ENCODE data around the gene ITM2A.

ITM2A gene

DNA sequence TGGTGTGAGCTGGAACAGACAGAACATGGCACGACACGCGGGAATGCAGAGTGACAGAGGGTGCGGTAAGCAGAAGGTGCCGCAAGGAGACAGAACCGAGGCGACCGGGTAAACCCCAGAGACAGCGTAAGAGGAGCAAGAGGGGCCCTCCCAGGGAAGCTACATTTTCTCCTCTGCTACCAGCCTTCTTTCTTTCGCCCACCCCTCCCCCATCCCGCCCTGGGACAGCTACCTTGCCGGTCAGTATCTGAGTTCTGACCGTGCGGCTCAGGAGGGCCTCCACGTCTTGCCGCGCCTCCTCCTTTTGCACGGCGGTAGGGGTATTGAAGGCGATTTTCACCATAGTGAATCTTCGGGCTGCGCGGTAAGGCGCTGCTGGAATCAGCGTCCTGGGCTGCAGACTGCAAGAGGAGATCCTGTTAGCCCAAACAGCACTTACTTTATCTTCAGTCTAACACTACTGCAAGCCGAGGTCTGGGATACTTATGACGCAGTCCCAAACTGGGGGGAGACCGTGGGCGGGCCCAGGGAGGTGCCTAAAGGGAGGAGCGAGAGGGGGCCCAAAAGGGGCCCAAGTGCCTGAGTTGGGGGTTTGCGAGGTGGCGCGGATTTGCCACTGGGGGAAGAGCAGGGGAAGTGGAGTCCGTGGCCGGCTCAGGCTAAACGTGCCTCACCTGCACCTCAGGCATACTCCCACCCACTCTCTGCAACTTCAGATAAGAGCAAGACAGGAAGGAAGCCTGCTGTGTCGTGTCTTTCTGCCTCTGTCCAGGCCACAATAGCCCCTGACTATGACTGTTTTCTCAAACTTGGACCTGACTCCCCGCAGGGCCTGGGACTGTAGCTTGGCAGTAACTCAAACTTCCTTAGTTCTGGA, at the start of gene ITM2A:
Gene ITM2A (minus strand): TSS at position 462 of the 877 bp plus-strand sequence. CDS start 119 bp downstream, at position 343.
- Mint-ChIP-seq H3K36me3 (ENCODE audit: low read depth) (peaks cover 11% of the 10 kb centered on the region), H3K9me3 (no peaks in the 10 kb centered on the region), H3K27ac (peak within 1 kb of the TSS; percentile 92), H3K27me3 (no peaks in the 10 kb centered on the region), H3K4me3 (peak within 1 kb of the TSS; percentile 93), H3K4me1 (ENCODE audit: low read depth) (peaks cover 37% of the 10 kb centered on the region)

DNA sequence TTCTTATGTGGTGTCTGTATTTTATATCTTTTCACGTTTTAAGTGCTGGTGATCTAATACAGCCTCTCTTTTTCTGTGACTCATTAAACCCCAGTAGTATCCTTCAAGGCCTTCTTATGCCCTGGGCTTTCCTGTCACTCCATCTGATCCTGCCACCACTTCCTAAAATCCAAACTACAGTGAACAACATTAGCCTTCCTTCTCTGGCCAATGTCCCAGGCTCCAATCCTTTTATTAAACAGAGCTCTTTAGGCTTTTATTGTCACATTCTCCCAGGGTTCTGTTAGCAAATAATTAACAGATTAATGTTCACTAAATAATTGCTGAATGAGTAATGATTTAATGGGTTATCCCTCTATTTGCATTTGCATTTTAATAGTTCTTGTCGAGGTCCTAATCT, 47.9 kb upstream of the ITM2A start:
- peaks cover 2% of the 10 kb centered on the region for H3K4me1 Mint-ChIP-seq (ENCODE audit: low read depth)
- H3K4me3 Mint-ChIP-seq, result no peak overlapping the region
- no peak overlapping the region for H3K27ac Mint-ChIP-seq
- no peaks in the 10 kb centered on the region for H3K27me3 Mint-ChIP-seq
- H3K9me3 Mint-ChIP-seq, result no peaks in the 10 kb centered on the region
- H3K36me3 Mint-ChIP-seq (ENCODE audit: low read depth), result no peaks in the 10 kb centered on the region

DNA sequence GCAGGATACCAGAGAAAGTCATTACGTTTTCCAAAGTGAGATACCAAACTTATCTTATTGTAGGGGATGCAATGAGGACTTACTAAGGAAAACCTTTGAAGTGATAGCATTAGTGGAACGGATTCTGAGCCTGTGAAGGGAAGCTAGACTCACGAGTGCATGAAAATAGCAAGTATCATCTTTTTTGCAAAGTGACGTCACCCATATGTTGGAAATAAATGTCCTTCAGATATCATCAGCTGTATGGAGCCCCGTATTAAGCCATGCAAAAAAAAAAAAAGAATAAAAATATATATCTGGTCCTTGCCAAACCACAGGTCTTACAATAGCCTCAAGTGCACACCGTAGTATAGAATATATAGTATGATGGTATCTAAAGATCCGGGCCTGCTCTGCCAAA, 46.8 kb upstream of the ITM2A start:
- H3K27me3 Mint-ChIP-seq, result no peaks in the 10 kb centered on the region
- H3K36me3 Mint-ChIP-seq (ENCODE audit: low read depth), result no peaks in the 10 kb centered on the region
- no peak overlapping the region for H3K27ac Mint-ChIP-seq
- no peaks in the 10 kb centered on the region for H3K9me3 Mint-ChIP-seq
- H3K4me1 Mint-ChIP-seq (ENCODE audit: low read depth), result peaks cover 13% of the 10 kb centered on the region
- no peak overlapping the region for H3K4me3 Mint-ChIP-seq

DNA sequence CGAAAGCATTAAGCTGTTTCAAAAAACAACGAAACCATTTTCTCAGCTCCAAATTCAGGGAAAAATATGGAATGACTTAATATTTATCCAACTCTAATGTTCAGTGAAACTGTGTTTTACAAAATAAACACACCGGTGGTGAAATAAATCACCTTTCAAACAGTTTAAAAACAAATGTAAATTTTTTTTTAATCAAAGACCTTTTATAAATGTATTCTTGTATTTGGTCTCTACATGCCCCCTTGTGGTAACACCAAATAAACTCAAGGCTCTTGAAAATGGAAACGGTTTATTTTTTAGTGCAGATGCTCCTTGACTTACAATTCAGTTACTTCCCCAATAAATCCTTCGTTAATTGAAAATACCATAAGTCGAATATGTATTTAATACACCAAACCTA, 45.8 kb upstream of the ITM2A start:
- H3K4me1 Mint-ChIP-seq (ENCODE audit: low read depth), result peaks cover 22% of the 10 kb centered on the region
- no peak overlapping the region for H3K27ac Mint-ChIP-seq
- H3K9me3 Mint-ChIP-seq, result no peaks in the 10 kb centered on the region
- H3K4me3 Mint-ChIP-seq, result peak overlapping the region; percentile 47
- H3K36me3 Mint-ChIP-seq (ENCODE audit: low read depth), result no peaks in the 10 kb centered on the region
- no peaks in the 10 kb centered on the region for H3K27me3 Mint-ChIP-seq

DNA sequence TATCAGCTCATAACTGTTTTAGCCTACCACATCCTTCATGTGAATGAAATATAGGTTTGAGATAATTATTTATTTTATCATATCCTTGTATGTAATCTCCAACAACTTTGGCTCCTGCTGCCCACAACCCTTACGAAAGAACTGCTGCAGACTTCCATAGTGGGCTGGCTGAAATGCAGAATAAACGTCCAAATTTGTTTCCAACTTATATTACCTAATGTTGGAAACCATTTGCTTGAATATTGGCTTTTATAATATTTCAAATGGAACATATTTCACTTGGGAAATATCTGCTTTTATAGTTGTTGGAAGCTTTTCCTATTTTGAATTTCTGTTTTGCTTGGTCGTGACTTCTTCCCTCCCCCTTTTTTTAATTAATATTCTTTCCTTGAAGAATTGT, 45.0 kb upstream of the ITM2A start:
- peaks cover 27% of the 10 kb centered on the region for H3K4me1 Mint-ChIP-seq (ENCODE audit: low read depth)
- no peak overlapping the region for H3K27ac Mint-ChIP-seq
- H3K9me3 Mint-ChIP-seq, result no peaks in the 10 kb centered on the region
- no peaks in the 10 kb centered on the region for H3K36me3 Mint-ChIP-seq (ENCODE audit: low read depth)
- no peaks in the 10 kb centered on the region for H3K27me3 Mint-ChIP-seq
- H3K4me3 Mint-ChIP-seq, result no peak overlapping the region

DNA sequence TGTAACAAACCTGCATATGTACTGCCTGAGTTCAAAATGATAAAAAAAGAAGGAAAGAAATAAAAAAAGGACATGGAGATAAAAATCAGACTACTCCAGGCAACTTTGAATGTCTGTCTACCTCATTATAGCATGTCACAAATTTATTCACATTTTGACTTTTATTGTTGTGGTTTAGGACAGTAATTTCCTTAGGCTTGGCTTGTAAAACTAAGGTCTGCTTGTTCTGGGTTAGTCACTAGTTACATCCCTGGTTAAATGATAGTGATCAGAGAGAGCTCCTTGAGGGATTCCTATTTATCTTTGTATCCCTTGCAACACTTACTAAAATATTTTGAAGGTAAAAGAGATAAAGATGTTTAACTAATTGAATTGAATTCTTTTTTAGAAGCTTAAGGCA, 42.5 kb upstream of the ITM2A start:
- Mint-ChIP-seq H3K4me3 (no peak overlapping the region), H3K9me3 (peaks cover 4% of the 10 kb centered on the region), H3K27ac (no peak overlapping the region), H3K4me1 (ENCODE audit: low read depth) (peaks cover 27% of the 10 kb centered on the region), H3K36me3 (ENCODE audit: low read depth) (no peaks in the 10 kb centered on the region), H3K27me3 (no peaks in the 10 kb centered on the region)

DNA sequence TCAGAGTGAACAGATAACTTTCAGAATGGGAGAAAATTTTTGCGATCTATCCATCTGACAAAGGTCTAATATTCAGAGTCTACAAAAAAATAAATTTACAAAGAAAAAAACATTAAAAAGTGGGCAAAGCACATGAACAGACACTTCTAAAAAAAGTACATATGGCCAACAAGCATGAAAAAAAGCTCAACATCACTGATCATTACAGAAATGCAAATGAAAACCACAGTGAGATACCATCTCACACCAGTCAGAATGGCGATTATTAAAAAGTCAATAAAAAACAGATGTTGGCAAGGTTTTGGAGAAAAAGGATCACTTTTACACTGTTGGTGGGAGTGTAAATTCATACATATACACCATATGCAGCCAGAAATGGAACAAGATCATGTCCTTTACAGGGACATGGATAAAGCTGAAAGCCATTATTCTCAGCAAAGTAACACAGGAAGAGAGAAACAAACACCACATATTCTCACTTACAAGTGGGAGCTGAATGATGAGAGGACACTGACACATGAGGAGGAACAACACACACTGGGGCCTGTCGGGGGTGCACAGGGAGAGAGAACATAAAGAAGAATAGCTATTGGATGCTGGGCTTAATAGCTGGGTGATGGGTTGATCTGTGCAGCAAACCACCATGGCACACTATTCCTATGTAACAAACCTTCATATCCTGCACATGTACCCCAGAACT, 41.6 kb upstream of the ITM2A start:
- Mint-ChIP-seq H3K27ac (peak overlapping the region; percentile 5), H3K9me3 (peaks cover 4% of the 10 kb centered on the region), H3K4me1 (ENCODE audit: low read depth) (peaks cover 27% of the 10 kb centered on the region), H3K36me3 (ENCODE audit: low read depth) (no peaks in the 10 kb centered on the region), H3K4me3 (no peak overlapping the region), H3K27me3 (no peaks in the 10 kb centered on the region)

DNA sequence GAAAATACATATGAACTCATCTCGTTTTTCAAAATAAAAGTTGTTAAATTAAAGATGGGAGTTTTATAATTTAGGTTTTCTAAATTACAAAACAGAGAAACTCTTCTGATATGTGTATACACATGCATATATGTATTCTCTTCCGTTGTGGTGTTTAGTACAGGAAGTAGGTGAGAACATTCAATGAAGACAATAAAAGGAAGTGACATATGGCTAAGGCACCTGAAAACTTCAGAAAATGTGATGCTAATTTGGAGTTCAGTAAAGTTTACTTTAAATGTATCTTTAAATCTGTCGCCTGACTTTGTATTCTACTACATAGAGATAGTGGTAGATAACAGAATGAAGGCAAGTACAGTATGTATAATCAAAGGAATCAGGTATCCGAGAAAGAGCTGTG, 33.5 kb upstream of the ITM2A start:
- H3K4me3 Mint-ChIP-seq, result no peak overlapping the region

DNA sequence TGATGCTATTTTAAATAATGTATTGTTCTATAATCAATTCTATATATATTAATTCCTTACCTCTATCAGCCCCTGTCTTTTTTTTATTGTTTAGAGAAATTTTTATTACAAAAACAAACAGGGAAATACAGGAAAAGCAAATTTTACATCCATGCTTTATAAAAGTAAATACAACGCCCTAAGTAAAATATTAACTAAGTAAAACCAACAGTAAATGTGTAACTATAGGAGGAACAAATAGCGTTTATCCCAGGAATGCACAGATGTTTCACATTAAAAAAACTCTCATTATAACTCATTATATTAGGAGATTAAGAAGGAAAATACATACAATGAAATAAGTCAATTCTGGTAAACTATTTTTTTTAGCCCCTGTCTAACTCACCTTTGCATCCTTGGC, 8.2 kb upstream of the ITM2A start:
- Mint-ChIP-seq H3K9me3 (no peaks in the 10 kb centered on the region), H3K27ac (no peak overlapping the region), H3K4me1 (ENCODE audit: low read depth) (peaks cover 6% of the 10 kb centered on the region), H3K27me3 (no peaks in the 10 kb centered on the region), H3K4me3 (no peak overlapping the region), H3K36me3 (ENCODE audit: low read depth) (no peaks in the 10 kb centered on the region)

More for the DNA sequence above, 33.5 kb upstream of the ITM2A start:
- H3K27ac Mint-ChIP-seq, result no peak overlapping the region
- peaks cover 3% of the 10 kb centered on the region for H3K4me1 Mint-ChIP-seq (ENCODE audit: low read depth)
- H3K27me3 Mint-ChIP-seq, result no peaks in the 10 kb centered on the region
- no peaks in the 10 kb centered on the region for H3K36me3 Mint-ChIP-seq (ENCODE audit: low read depth)
- H3K9me3 Mint-ChIP-seq, result peaks cover 6% of the 10 kb centered on the region

DNA sequence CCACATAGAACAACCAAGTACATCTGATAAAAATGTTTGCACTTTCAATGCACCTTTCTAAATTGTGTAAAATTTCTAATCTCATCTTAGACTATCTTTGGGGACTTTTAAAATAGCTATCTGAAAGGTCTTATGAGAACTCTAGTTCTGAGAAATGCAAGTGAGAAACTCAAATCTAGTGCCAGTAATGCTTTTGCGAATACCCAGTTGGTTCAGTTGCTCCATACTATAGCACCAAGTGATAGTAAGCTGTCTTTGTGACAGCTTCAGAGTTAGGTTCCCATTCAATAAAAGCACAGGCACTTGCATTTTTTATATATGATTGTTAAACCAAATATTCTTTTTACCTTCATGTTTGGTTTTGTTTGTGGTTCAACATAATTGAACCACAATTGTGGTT, 4.5 kb upstream of the ITM2A start:
- H3K27me3 Mint-ChIP-seq, result no peaks in the 10 kb centered on the region
- peaks cover 25% of the 10 kb centered on the region for H3K4me1 Mint-ChIP-seq (ENCODE audit: low read depth)
- H3K36me3 Mint-ChIP-seq (ENCODE audit: low read depth), result no peaks in the 10 kb centered on the region
- H3K9me3 Mint-ChIP-seq, result no peaks in the 10 kb centered on the region
- no peak overlapping the region for H3K27ac Mint-ChIP-seq
- H3K4me3 Mint-ChIP-seq, result no peak overlapping the region

DNA sequence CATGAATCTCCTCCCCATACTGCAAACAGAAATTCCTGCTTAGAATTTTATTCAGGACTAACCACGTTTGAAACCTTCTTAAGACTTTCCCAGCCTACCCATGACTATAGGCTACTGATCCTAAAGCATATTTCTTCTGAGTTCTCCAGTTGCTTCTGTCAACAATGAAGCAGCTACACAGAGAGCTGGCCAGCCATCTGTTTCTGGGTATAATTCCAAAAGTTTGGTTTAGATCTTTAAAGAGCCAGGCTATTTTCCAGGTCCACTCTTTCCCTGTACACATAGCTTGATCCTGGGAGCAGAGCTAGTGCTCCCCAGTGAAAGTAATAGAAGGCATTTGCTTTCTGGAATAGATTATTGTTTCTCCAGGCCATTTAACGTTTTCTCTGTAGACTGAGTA, 4.0 kb upstream of the ITM2A start:
- Mint-ChIP-seq H3K27ac (no peak overlapping the region), H3K9me3 (no peaks in the 10 kb centered on the region), H3K4me3 (no peak overlapping the region), H3K36me3 (ENCODE audit: low read depth) (no peaks in the 10 kb centered on the region), H3K27me3 (no peaks in the 10 kb centered on the region), H3K4me1 (ENCODE audit: low read depth) (peaks cover 25% of the 10 kb centered on the region)

DNA sequence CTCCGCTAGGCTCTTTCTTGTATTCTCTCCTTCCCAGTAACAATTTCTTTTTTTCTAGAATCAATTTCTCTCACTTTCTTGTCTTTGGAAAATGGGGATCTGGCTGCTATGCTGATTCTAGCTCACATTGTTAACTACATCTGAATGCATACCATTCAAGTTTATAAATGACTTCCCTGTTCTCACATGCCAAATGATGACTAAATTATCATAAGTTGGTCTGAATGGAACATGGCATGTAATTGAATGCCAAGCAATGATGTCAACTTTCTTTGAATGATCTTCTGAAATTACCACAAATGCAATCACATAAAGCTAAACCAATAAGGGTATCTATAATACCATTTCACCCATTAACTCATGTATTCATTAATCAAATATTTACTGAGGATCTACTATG, 2.7 kb upstream of the ITM2A start:
- Mint-ChIP-seq H3K27me3 (no peaks in the 10 kb centered on the region), H3K27ac (no peak overlapping the region), H3K36me3 (ENCODE audit: low read depth) (no peaks in the 10 kb centered on the region), H3K4me3 (no peak overlapping the region), H3K9me3 (no peaks in the 10 kb centered on the region), H3K4me1 (ENCODE audit: low read depth) (peaks cover 25% of the 10 kb centered on the region)

DNA sequence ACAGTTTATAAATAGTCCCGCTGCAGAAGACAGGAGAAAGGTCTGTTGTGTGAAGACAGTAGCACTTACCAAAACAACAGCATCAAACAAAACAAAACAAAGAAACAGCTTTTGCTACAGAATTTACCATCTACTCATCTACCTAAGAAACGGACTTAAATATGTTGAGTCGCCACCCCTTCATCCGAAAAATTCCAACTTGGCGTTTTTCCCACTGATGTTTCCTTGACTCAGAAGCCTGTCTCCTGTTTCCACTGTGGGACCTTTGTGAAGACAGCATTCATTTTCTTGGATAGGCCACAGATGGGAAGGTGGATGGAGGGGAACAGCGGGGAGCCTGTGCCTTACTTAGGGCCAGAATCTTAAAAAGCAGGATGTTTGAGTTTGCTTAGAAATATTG, 1.3 kb upstream of the ITM2A start:
- no peak overlapping the region for H3K27ac Mint-ChIP-seq
- H3K9me3 Mint-ChIP-seq, result no peaks in the 10 kb centered on the region
- H3K27me3 Mint-ChIP-seq, result no peaks in the 10 kb centered on the region
- peaks cover 30% of the 10 kb centered on the region for H3K4me1 Mint-ChIP-seq (ENCODE audit: low read depth)
- no peak overlapping the region for H3K4me3 Mint-ChIP-seq
- no peaks in the 10 kb centered on the region for H3K36me3 Mint-ChIP-seq (ENCODE audit: low read depth)

DNA sequence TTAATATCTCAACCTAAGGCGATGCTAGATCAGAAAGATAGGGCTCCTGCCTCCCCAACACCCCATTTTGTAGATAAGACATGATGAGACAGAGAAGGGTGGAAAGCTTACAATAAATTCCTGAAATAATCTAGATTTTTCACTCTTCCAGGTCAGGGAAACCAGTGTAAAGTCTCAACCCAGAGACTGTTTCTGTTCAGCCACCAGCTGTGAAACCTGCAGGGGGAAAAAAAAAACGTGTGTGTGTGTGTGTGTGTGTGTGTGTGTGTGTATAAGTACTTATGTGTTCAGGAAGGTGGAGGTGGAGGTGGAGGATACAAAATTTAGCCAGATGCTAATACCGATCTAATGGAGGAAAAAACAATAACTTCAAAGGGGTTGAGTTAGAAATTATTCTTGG, 773 bp upstream of the ITM2A start:
- Mint-ChIP-seq H3K4me1 (ENCODE audit: low read depth) (peaks cover 32% of the 10 kb centered on the region), H3K4me3 (peak overlapping the region; percentile 93), H3K27ac (peak overlapping the region; percentile 92), H3K9me3 (no peaks in the 10 kb centered on the region), H3K36me3 (ENCODE audit: low read depth) (peaks cover 3% of the 10 kb centered on the region), H3K27me3 (no peaks in the 10 kb centered on the region)

DNA sequence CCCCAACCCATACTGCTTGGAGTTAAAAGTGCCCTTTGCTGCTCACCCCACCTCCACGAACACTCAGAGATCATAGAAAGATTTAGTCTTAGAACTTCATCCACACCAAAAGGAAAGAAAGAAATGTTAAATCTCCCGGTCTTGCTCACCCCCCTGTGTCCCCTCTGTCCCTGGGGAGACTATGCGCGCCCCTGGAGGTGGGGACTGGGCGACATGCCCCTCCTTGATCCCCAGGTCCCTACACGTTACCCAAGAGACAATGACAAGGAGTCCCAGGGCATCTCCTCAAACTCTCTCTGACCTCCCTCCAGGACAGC, 620 bp downstream of the ITM2A start:
- Mint-ChIP-seq H3K27me3 (no peaks in the 10 kb centered on the region), H3K4me1 (ENCODE audit: low read depth) (peaks cover 41% of the 10 kb centered on the region), H3K4me3 (peak overlapping the region; percentile 93), H3K36me3 (ENCODE audit: low read depth) (peaks cover 16% of the 10 kb centered on the region), H3K27ac (peak overlapping the region; percentile 92), H3K9me3 (no peaks in the 10 kb centered on the region)

Data from stimulated activated naive CD8-positive, alpha-beta T cell treated with anti-CD3 and anti-CD28 coated beads, Interleukin-15, Interleukin-2, amounts not matched to agents 100 ng/mL and 50 ng/mL, for 24 hours (primary cell).